WTC11 (cell line): Measurements from ENCODE around the gene H2AZ1. TPM values are rescaled to one million over a fixed set of nuclear protein-coding genes. Genes with fewer than 3 reads are reported as not detected.
A peak's percentile ranks its signal among the peaks of the same experiment; 100 is the strongest.

ENCODE experiments used
- AR ChIP-seq: fragments of 250-450 bp; sonication (Bioruptor Pico); IDR thresholded peaks from 2 replicates; pipeline ENCODE4 v1.9.0; 2021; ENCODE audit warnings: mild to moderate bottlenecking
- ATF1 ChIP-seq: sonication (generic); formaldehyde crosslinking; IDR thresholded peaks from 2 replicates; pipeline ENCODE4 v1.8.1; 2023; ENCODE audit warnings: mild to moderate bottlenecking, moderate library complexity, missing genetic modification reagents
- ATF3 ChIP-seq: sonication (generic); formaldehyde crosslinking; conservative IDR thresholded peaks from 2 replicates; pipeline ENCODE4 v1.8.1; 2022; ENCODE audit warnings: mild to moderate bottlenecking, missing genetic modification reagents
- CBFB ChIP-seq: sonication (generic); formaldehyde crosslinking; IDR thresholded peaks from 2 replicates; pipeline ENCODE4 v1.8.1; 2022; ENCODE audit warnings: mild to moderate bottlenecking, low read depth, missing genetic modification reagents
- CREM ChIP-seq: sonication (generic); formaldehyde crosslinking; IDR thresholded peaks from 2 replicates; pipeline ENCODE4 v1.8.1; 2022; ENCODE audit warnings: mild to moderate bottlenecking, missing genetic modification reagents, moderate library complexity
- ELF4 ChIP-seq: sonication (generic); formaldehyde crosslinking; IDR thresholded peaks from 2 replicates; pipeline ENCODE4 v1.8.1; 2022; ENCODE audit warnings: low read depth, mild to moderate bottlenecking, moderate library complexity, missing genetic modification reagents
- EMX1 ChIP-seq: fragments of 250-450 bp; sonication (Bioruptor Pico); IDR thresholded peaks from 2 replicates; pipeline ENCODE4 v1.8.0; 2021; ENCODE audit warnings: mild to moderate bottlenecking
- ERG ChIP-seq: fragments of 250-450 bp; sonication (Bioruptor Pico); IDR thresholded peaks from 2 replicates; pipeline ENCODE4 v1.8.0; 2021; ENCODE audit warnings: mild to moderate bottlenecking
- ESRRA ChIP-seq: sonication (generic); formaldehyde crosslinking; IDR thresholded peaks from 2 replicates; pipeline ENCODE4 v1.8.1; 2022; ENCODE audit warnings: mild to moderate bottlenecking, missing genetic modification reagents, borderline replicate concordance
- FOXJ3 ChIP-seq: sonication (generic); formaldehyde crosslinking; IDR thresholded peaks from 2 replicates; pipeline ENCODE4 v1.9.0; 2021; ENCODE audit warnings: missing genetic modification reagents, mild to moderate bottlenecking, borderline replicate concordance
- GTF2I ChIP-seq: fragments of 250-450 bp; sonication (Bioruptor Pico); conservative IDR thresholded peaks from 2 replicates; pipeline ENCODE4 v1.4.0; 2021; ENCODE audit warnings: mild to moderate bottlenecking
- MAX ChIP-seq: sonication (generic); formaldehyde crosslinking; IDR thresholded peaks from 2 replicates; pipeline ENCODE4 v1.8.0; 2022; ENCODE audit warnings: mild to moderate bottlenecking, missing genetic modification reagents
- MYBL2 ChIP-seq: sonication (generic); formaldehyde crosslinking; IDR thresholded peaks from 2 replicates; pipeline ENCODE4 v1.8.1; 2023; ENCODE audit warnings: mild to moderate bottlenecking, moderate library complexity, missing genetic modification reagents
- NFATC4 ChIP-seq: fragments of 250-450 bp; sonication (Bioruptor Pico); IDR thresholded peaks from 2 replicates; pipeline ENCODE4 v1.9.0; 2021; ENCODE audit warnings: mild to moderate bottlenecking
- NFE2L1 ChIP-seq: sonication (generic); formaldehyde crosslinking; IDR thresholded peaks from 2 replicates; pipeline ENCODE4 v1.8.1; 2023; ENCODE audit warnings: missing genetic modification reagents
- SMAD3 ChIP-seq: sonication (generic); formaldehyde crosslinking; IDR thresholded peaks from 2 replicates; pipeline ENCODE4 v1.8.0; 2022; ENCODE audit warnings: missing genetic modification reagents, mild to moderate bottlenecking, borderline replicate concordance
- TEAD1 ChIP-seq: sonication (generic); formaldehyde crosslinking; IDR thresholded peaks from 2 replicates; pipeline ENCODE4 v1.8.0; 2022; ENCODE audit warnings: mild to moderate bottlenecking, missing genetic modification reagents
- USF1 ChIP-seq: sonication (generic); formaldehyde crosslinking; IDR thresholded peaks from 2 replicates; pipeline ENCODE4 v1.8.0; 2022; ENCODE audit warnings: mild to moderate bottlenecking, missing genetic modification reagents
- USF2 ChIP-seq: sonication (generic); formaldehyde crosslinking; IDR thresholded peaks from 2 replicates; pipeline ENCODE4 v1.8.1; 2023; ENCODE audit warnings: mild to moderate bottlenecking, missing genetic modification reagents, moderate library complexity
- ZBTB21 ChIP-seq: sonication (generic); formaldehyde crosslinking; IDR thresholded peaks from 2 replicates; pipeline ENCODE4 v1.8.1; 2023; ENCODE audit warnings: mild to moderate bottlenecking, missing genetic modification reagents, borderline replicate concordance
- ZBTB43 ChIP-seq: sonication (generic); formaldehyde crosslinking; IDR thresholded peaks from 2 replicates; pipeline ENCODE4 v1.8.1; 2023; ENCODE audit warnings: mild to moderate bottlenecking, missing genetic modification reagents
- ZNF317 ChIP-seq: sonication (generic); formaldehyde crosslinking; IDR thresholded peaks from 2 replicates; pipeline ENCODE4 v1.8.1; 2023; ENCODE audit warnings: low read depth, mild to moderate bottlenecking, moderate library complexity, missing genetic modification reagents, borderline replicate concordance
- ZNF532 ChIP-seq: fragments of 250-450 bp; sonication (Bioruptor Pico); IDR thresholded peaks from 2 replicates; pipeline ENCODE4 v1.9.0; 2021; ENCODE audit warnings: mild to moderate bottlenecking, borderline replicate concordance
- ZSCAN18 ChIP-seq: fragments of 250-450 bp; sonication (Bioruptor Pico); IDR thresholded peaks from 2 replicates; pipeline ENCODE4 v2.1.2; 2022; ENCODE audit warnings: mild to moderate bottlenecking, moderate library complexity
- total RNA-seq: library from RNA; stranded (reverse); gene quantifications from 3 replicates; pipeline ENCODE4 v1.2.3, GENCODE V29; 2021

The H2AZ1 gene
- total RNA-seq, 1 experiment from 2014 or later, result 684 TPM

GRCh38 chr4:99946356-99947189, 3.5 kb downstream of the H2AZ1 start, which contains the start of gene DNAJB14 (continued):
- TF ChIP-seq EMX1 (CRISPR knock-in tag) (peak; percentile 100), NFATC4 (peak; percentile 99), ATF3 (0 out of 2 replicates have a peak, but pooled peaks have one; percentile 54), ZNF532 (CRISPR knock-in tag) (peak; percentile 95), ZBTB21 (CRISPR knock-in tag) (no peak), TEAD1 (CRISPR knock-in tag) (peak; percentile 67; the same call in 1 of the 2 replicates), CBFB (no peak), GTF2I (CRISPR knock-in tag) (0 out of 2 replicates have a peak, but pooled peaks have one; percentile 66), ZBTB43 (CRISPR knock-in tag) (peak; percentile 81; the same call in 1 of the 2 replicates), ERG (peak; percentile 99), ELF4 (CRISPR knock-in tag) (0 out of 2 replicates have a peak, but pooled peaks have one; percentile 13), ZSCAN18 (CRISPR knock-in tag) (no peak), AR (peak; percentile 95), FOXJ3 (no peak), ZNF317 (CRISPR knock-in tag) (0 out of 2 replicates have a peak, but pooled peaks have one; percentile 12), NFE2L1 (no peak; the same call in 1 of the 2 replicates), ESRRA (CRISPR knock-in tag) (peak; percentile 35; the same call in 1 of the 2 replicates), USF1 (CRISPR knock-in tag) (peak; percentile 57), ATF1 (no peak), MAX (CRISPR knock-in tag) (0 out of 2 replicates have a peak, but pooled peaks have one; percentile 16), SMAD3 (CRISPR knock-in tag) (no peak), CREM (CRISPR knock-in tag) (no peak), USF2 (CRISPR knock-in tag) (peak; percentile 61), MYBL2 (CRISPR knock-in tag) (peak; percentile 73)
